BLaER1 treated with 17β-estradiol and CSF1 and Interleukin-3, amounts not matched to agents 10 nM and 100 nM (cell line): ENCODE results near the gene PCDHA8.
"Not testable (repeated sequence)": the region's sequence is repeated elsewhere in the genome, so short reads cannot be mapped to it uniquely, and the experiment has no call there.

Experiments
- H3K27ac ChIP-seq, 11 experiments: shearing (Covaris generic); formaldehyde crosslinking; 2 replicates each; pipeline ENCODE4 v1.8.1; 2022
- H3K27me3 ChIP-seq, 11 experiments: shearing (Covaris generic); formaldehyde crosslinking; 2 replicates each; pipeline ENCODE4 v1.8.1; 2022
- H3K36me3 ChIP-seq, 11 experiments: shearing (Covaris generic); formaldehyde crosslinking; 2 replicates each; pipeline ENCODE4 v1.8.1; 2022
- H3K4me1 ChIP-seq, 10 experiments: shearing (Covaris generic); formaldehyde crosslinking; 2 replicates each; pipeline ENCODE4 v1.8.1; 2022
- H3K4me2 ChIP-seq, 11 experiments: shearing (Covaris generic); formaldehyde crosslinking; 2 replicates each; pipeline ENCODE4 v1.8.1; 2022
- H3K4me3 ChIP-seq, 10 experiments: shearing (Covaris generic); formaldehyde crosslinking; 2 replicates each; pipeline ENCODE4 v1.8.1; 2022
- H3K9ac ChIP-seq, 11 experiments: shearing (Covaris generic); formaldehyde crosslinking; 2 replicates each; pipeline ENCODE4 v1.8.1; 2022
- H3K9me3 ChIP-seq, 11 experiments: shearing (Covaris generic); formaldehyde crosslinking; replicated peaks in 1 of 11; 2 replicates each; pipeline ENCODE4 v1.8.1; 2022
- H4K20me1 ChIP-seq, 11 experiments: shearing (Covaris generic); formaldehyde crosslinking; 2 replicates each; pipeline ENCODE4 v1.8.1; 2022
- Cebpa-rat ChIP-seq, 11 experiments: shearing (Covaris generic); IDR thresholded peaks; 2 replicates each; pipeline ENCODE4 v1.8.1; 2022

Gene PCDHA8

DNA sequence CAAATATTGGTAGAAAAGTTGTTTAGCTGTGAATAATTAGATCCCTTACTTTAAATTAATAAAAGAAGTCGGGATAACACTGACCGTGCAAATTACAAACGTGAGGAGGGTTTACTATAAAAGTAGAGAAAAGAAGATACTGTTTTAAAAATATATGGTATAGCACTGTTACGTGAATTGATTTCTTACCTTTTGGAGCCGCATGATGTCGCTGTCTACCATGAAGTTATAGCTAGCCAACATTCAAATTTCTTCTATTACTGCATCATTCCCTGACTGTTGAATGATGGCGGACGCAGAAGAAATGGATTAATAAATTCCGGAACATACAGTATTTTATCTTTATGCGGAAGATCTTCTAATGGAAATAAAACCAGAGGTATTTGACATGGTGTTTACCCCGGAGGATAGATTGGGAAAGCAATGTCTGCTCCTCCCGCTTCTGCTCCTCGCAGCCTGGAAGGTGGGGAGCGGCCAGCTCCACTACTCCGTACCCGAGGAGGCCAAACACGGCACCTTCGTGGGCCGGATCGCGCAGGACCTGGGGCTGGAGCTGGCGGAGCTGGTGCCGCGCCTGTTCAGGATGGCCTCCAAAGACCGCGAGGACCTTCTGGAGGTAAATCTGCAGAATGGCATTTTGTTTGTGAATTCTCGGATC is 13.2 kb upstream of the PCDHA8 start, which contains the start of gene PCDHA6:
Gene PCDHA6, plus strand, starts transcription at position 257 of the 658 bp plus-strand sequence. Its CDS starts 132 bp downstream, at position 389.
- Histone ChIP-seq H3K27me3 (no peaks in the 10 kb centered on the region), H3K36me3 (no peaks in the 10 kb centered on the region), H3K9me3 (peaks cover 37 to 54% (median 43%) of the 10 kb centered on the region in 11 experiments), H3K4me2 (no peak within 1 kb of the TSS), H3K9ac (no peak within 1 kb of the TSS), H3K27ac (no peak within 1 kb of the TSS), H4K20me1 (no peaks in the 10 kb centered on the region), H3K4me1 (no peaks in the 10 kb centered on the region), H3K4me3 (no peak within 1 kb of the TSS)
- no peak for TF ChIP-seq Cebpa-rat (IDR thresholded peaks at IDR 0.05)

DNA sequence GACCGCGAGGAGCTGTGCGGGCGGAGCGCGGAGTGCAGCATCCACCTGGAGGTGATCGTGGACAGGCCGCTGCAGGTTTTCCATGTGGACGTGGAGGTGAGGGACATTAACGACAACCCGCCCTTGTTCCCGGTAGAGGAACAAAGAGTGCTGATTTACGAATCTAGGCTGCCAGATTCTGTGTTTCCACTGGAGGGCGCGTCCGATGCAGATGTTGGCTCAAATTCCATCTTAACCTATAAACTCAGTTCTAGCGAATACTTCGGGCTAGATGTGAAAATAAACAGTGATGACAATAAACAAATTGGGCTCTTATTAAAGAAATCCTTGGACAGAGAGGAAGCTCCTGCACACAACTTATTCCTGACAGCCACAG is 12.6 kb upstream of the PCDHA8 start:
- Histone ChIP-seq H3K9ac (no peak overlapping the region), H3K4me1 (no peaks in the 10 kb centered on the region), H3K4me2 (no peak overlapping the region), H3K27me3 (no peaks in the 10 kb centered on the region), H4K20me1 (no peaks in the 10 kb centered on the region), H3K36me3 (no peaks in the 10 kb centered on the region), H3K4me3 (no peak overlapping the region), H3K27ac (no peak overlapping the region), H3K9me3 (peaks cover 31 to 49% (median 38%) of the 10 kb centered on the region in 11 experiments)
- no peak for TF ChIP-seq Cebpa-rat (IDR thresholded peaks at IDR 0.05)

DNA sequence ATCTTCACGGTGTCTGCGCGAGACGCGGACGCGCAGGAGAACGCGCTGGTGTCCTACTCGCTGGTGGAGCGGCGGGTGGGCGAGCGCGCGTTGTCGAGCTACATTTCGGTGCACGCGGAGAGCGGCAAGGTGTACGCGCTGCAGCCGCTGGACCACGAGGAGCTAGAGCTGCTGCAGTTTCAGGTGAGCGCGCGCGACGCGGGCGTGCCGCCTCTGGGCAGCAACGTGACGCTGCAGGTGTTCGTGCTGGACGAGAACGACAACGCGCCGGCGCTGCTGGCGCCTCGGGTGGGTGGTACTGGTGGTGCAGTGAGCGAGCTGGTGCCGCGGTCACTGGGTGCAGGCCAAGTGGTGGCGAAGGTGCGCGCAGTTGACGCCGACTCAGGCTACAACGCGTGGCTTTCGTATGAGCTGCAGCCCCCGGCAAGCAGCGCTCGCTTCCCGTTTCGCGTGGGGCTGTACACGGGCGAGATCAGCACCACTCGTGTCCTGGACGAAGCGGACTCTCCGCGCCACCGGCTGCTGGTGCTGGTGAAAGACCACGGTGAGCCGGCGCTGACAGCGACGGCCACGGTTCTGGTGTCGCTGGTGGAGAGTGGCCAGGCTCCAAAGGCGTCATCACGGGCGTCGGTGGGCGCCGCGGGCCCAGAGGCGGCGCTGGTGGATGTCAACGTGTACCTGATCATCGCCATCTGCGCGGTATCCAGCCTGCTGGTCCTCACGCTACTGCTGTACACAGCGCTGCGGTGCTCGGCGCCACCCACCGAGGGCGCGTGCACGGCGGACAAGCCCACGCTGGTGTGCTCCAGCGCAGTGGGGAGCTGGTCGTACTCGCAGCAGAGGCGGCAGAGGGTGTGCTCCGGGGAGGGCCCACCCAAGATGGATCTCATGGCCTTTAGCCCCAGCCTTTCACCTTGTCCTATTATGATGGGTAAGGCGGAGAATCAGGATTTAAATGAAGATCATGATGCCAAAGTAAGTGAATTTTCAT is 11.2 kb upstream of the PCDHA8 start:
- peaks cover 29 to 43% (median 33%) of the 10 kb centered on the region in 11 experiments for H3K9me3 ChIP-seq
- H3K36me3 ChIP-seq, H4K20me1 ChIP-seq, H3K4me2 ChIP-seq, H3K4me1 ChIP-seq, H3K4me3 ChIP-seq, H3K27me3 ChIP-seq, H3K9ac ChIP-seq, H3K27ac ChIP-seq: not testable (repeated sequence)

DNA sequence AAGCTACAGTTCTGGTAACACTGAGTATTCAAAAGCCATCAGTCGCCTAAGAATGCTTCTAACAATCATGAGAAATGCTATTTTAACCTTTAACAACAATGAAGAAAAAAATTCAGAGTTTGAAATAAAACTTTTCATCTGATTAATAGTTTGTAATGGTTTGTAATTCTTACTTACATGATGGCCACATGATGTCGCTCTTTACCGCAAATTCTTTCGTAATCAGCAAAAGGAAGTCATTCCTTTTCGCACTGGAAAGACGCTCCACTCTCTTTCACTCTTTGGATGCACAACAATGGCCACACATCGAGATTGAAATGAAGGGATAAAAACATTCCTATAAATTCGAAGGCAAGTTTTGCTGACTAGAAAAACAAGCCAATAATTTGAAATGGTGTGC is 7.0 kb upstream of the PCDHA8 start, which contains the start of gene PCDHA7:
Gene PCDHA7, plus strand, starts transcription at position 277 of the 400 bp plus-strand sequence. Its CDS starts 115 bp downstream, at position 392.
- Histone ChIP-seq H3K4me2 (no peak within 1 kb of the TSS; a peak in 1 of 22 replicates), H3K4me3 (no peak within 1 kb of the TSS), H3K9ac (no peak within 1 kb of the TSS)

DNA sequence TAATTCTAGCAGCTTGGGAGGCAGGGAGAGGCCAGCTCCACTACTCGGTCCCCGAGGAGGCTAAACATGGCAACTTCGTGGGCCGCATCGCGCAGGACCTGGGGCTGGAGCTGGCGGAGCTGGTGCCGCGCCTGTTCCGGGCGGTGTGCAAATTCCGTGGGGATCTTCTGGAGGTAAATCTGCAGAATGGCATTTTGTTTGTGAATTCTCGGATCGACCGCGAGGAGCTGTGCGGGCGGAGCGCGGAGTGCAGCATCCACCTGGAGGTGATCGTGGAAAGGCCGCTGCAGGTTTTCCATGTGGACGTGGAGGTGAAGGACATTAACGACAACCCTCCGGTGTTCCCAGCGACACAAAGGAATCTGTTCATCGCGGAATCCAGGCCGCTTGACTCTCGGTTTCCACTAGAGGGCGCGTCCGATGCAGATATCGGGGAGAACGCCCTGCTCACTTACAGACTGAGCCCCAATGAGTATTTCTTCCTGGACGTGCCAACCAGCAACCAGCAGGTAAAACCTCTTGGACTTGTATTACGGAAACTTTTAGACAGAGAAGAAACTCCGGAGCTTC is 6.5 kb upstream of the PCDHA8 start:
- H3K27ac ChIP-seq, H3K4me1 ChIP-seq, H3K27me3 ChIP-seq, H3K4me3 ChIP-seq, H4K20me1 ChIP-seq, H3K9ac ChIP-seq, H3K4me2 ChIP-seq, H3K36me3 ChIP-seq: not testable (repeated sequence)
- peaks cover 28 to 33% (median 31%) of the 10 kb centered on the region in 11 experiments for H3K9me3 ChIP-seq

More for the DNA sequence above, 7.0 kb upstream of the PCDHA8 start, which contains the start of gene PCDHA7:
- H3K27me3 ChIP-seq, result no peaks in the 10 kb centered on the region
- H3K27ac ChIP-seq, result no peak within 1 kb of the TSS
- H3K4me1 ChIP-seq, result no peaks in the 10 kb centered on the region
- TF ChIP-seq Cebpa-rat (IDR thresholded peaks at IDR 0.05), result no peak
- H4K20me1 ChIP-seq, result no peaks in the 10 kb centered on the region
- H3K36me3 ChIP-seq, result no peaks in the 10 kb centered on the region
- H3K9me3 ChIP-seq, result peaks cover 33 to 39% (median 36%) of the 10 kb centered on the region in 11 experiments

DNA sequence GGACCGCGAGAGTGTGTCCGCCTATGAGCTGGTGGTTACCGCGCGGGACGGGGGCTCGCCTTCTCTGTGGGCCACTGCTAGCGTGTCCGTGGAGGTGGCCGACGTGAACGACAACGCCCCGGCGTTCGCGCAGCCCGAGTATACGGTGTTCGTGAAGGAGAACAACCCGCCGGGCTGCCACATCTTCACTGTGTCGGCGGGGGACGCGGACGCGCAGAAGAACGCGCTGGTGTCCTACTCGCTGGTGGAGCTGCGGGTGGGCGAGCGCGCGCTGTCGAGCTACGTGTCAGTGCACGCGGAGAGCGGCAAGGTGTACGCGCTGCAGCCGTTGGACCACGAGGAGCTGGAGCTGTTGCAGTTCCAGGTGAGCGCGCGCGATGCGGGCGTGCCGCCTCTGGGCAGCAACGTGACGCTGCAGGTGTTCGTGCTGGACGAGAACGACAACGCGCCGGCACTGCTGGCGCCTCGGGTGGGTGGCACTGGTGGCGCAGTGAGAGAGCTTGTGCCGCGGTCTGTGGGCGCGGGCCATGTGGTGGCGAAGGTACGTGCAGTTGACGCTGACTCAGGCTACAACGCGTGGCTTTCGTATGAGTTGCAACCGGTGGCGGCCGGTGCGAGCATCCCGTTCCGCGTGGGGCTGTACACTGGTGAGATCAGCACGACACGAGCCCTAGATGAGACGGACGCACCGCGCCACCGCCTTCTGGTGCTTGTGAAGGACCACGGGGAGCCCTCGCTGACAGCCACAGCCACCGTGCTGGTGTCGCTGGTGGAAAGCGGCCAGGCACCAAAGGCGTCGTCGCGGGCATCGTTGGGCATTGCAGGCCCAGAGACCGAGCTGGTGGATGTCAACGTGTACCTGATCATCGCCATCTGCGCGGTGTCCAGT is 5.1 kb upstream of the PCDHA8 start:
- Histone ChIP-seq H3K27me3 (no peaks in the 10 kb centered on the region), H3K4me2 (no peak overlapping the region), H3K9ac (no peak overlapping the region), H3K27ac (no peak overlapping the region), H3K4me1 (no peaks in the 10 kb centered on the region), H3K36me3 (no peaks in the 10 kb centered on the region), H3K9me3 (peaks cover 20 to 24% (median 23%) of the 10 kb centered on the region in 11 experiments), H4K20me1 (no peaks in the 10 kb centered on the region), H3K4me3 (no peak overlapping the region)
- no peak for TF ChIP-seq Cebpa-rat (IDR thresholded peaks at IDR 0.05)

DNA sequence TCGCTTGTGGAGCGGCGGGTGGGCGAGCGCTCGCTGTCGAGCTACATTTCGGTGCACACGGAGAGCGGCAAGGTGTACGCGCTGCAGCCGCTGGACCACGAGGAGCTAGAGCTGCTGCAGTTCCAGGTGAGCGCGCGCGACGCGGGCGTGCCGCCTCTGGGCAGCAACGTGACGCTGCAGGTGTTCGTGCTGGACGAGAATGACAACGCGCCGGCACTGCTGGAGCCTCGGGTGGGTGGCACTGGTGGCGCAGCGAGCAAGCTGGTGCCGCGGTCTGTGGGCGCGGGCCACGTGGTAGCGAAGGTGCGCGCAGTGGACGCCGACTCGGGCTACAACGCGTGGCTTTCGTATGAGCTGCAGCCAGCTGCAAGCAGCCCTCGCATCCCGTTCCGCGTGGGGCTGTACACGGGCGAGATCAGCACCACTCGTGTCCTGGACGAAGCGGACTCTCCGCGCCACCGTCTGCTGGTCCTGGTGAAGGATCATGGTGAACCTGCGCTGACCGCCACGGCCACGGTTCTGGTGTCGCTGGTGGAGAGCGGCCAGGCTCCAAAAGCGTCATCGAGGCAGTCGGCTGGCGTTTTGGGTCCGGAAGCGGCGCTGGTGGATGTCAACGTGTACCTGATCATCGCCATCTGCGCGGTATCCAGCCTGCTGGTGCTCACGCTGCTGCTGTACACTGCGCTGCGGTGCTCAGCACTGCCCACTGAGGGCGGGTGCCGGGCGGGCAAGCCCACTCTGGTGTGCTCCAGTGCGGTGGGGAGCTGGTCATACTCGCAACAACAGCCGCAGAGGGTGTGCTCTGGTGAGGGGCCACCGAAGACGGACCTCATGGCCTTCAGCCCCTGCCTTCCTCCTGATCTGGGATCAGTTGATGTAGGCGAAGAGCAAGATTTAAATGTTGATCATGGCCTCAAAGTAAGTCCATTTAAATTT is 2.1 kb downstream of the PCDHA8 start:
- Histone ChIP-seq H3K36me3 (no peaks in the 10 kb centered on the region), H4K20me1 (no peaks in the 10 kb centered on the region), H3K4me3 (no peak overlapping the region), H3K27ac (no peak overlapping the region), H3K27me3 (no peaks in the 10 kb centered on the region), H3K4me2 (no peak overlapping the region), H3K9ac (no peak overlapping the region), H3K9me3 (peaks cover 15 to 41% (median 26%) of the 10 kb centered on the region in 11 experiments), H3K4me1 (no peaks in the 10 kb centered on the region)
- TF ChIP-seq Cebpa-rat (IDR thresholded peaks at IDR 0.05), result no peak

DNA sequence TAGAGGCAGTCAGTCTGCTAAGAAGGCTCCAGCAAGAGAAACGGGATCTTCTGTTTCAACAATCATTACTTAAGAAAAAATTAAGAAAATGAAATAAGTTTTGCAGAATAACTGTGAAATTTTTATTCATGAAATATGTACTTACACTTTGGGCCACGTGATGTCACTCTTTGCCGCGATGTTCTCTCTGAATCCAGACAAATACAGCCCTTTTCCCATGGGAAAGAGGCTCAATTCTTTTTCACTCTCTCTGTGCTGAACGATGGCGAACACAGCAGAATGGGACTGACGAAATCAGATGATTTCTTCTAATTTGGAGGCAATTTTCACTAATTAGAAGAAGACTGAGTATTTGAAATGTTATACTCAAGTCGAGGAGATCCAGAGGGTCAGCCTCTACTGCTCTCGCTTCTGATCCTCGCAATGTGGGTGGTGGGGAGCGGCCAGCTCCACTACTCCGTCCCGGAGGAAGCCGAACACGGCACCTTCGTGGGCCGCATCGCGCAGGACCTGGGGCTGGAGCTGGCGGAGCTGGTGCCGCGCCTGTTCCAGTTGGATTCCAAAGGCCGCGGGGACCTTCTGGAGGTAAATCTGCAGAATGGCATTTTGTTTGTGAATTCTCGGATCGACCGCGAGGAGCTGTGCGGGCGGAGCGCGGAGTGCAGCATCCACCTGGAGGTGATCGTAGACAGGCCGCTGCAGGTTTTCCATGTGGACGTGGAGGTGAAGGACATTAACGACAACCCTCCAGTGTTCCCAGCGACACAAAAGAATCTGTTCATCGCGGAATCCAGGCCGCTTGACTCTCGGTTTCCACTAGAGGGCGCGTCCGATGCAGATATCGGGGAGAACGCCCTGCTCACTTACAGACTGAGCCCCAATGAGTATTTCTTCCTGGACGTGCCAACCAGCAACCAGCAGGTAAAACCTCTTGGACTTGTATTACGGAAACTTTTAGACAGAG is 7.4 kb downstream of the PCDHA8 start, which contains the start of gene PCDHA9:
Gene PCDHA9, plus strand, starts transcription at position 244 of the 964 bp plus-strand sequence. Its CDS starts 114 bp downstream, at position 358.
- not testable (repeated sequence) for H3K9ac ChIP-seq, H3K36me3 ChIP-seq, H4K20me1 ChIP-seq, H3K4me1 ChIP-seq, H3K27me3 ChIP-seq, H3K27ac ChIP-seq, H3K4me3 ChIP-seq, H3K4me2 ChIP-seq
- H3K9me3 ChIP-seq, result peaks cover 24 to 47% (median 29%) of the 10 kb centered on the region in 11 experiments

DNA sequence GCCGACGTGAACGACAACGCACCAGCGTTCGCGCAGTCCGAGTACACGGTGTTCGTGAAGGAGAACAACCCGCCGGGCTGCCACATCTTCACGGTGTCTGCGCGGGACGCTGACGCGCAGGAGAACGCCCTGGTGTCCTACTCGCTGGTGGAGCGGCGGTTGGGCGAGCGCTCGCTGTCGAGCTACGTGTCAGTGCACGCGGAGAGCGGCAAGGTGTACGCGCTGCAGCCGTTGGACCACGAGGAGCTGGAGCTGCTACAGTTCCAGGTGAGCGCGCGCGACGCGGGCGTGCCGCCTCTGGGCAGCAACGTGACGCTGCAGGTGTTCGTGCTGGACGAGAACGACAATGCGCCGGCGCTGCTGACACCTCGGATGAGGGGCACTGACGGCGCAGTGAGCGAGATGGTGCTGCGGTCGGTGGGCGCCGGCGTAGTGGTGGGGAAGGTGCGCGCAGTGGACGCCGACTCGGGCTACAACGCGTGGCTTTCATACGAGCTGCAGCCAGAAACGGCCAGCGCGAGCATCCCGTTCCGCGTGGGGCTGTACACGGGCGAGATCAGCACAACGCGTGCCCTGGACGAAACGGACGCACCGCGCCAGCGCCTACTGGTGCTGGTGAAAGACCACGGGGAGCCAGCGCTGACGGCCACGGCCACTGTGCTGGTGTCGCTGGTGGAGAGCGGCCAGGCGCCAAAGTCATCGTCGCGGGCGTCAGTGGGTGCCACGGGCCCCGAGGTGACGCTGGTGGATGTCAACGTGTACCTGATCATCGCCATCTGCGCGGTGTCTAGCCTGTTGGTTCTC is 9.0 kb downstream of the PCDHA8 start:
- not testable (repeated sequence) for H3K4me3 ChIP-seq, H3K27me3 ChIP-seq, H3K36me3 ChIP-seq, H3K27ac ChIP-seq, H3K4me1 ChIP-seq, H3K9ac ChIP-seq, H3K4me2 ChIP-seq, H4K20me1 ChIP-seq
- H3K9me3 ChIP-seq, result peaks cover 21 to 40% (median 28%) of the 10 kb centered on the region in 11 experiments
